Measurements from ENCODE around the gene FAXC. TPM values are rescaled to one million over a fixed set of nuclear protein-coding genes. Genes with fewer than 3 reads are reported as not detected.

The FAXC gene
- total RNA-seq, result 0.26 and 0.59 TPM in 2 replicates

GRCh38 chr6:99349171-99350141 is at the start of gene FAXC:
Gene FAXC (minus strand): TSS chr6:99349674. CDS start chr6:99349372, 302 bp downstream.

GRCh38 chr6:99393698-99394531 is 44.4 kb upstream of the FAXC start, which contains the start of gene COQ3:
Gene COQ3 (minus strand): TSS chr6:99394195. CDS start chr6:99394179, 16 bp downstream.

Other genes with a start within 250 kb of the FAXC start
- gene COQ3, start 44.5 kb upstream of the FAXC start, total RNA-seq, result 2.5 and 3.3 TPM in 2 replicates
- gene PNISR, start 75.6 kb upstream of the FAXC start, total RNA-seq, result 60.7 and 62.0 TPM in 2 replicates
- gene USP45, start 165.7 kb upstream of the FAXC start, total RNA-seq, result 20.3 and 25.2 TPM in 2 replicates
- gene CCNC, start 219.0 kb upstream of the FAXC start, total RNA-seq, result 30.9 and 51.5 TPM in 2 replicates

Data from smooth muscle cell of the pulmonary artery (primary cell).